PC-9 (cell line): ENCODE data around the gene SLCO1B3. TPM values are rescaled to one million over a fixed set of nuclear protein-coding genes. Genes with fewer than 3 reads are reported as not detected.

Experiments used
- BruUV-seq: library from RNA; stranded (reverse); fragments of 400-500 nt; replicated peaks from 2 replicates; lab custom pipeline; 2021; lab: Mats Ljungman, UMichigan
- CTCF ChIA-PET: fragments of 300-600 bp; sonication (Branson Sonifier 250); formaldehyde crosslinking; loops from one replicate; lab custom pipeline; 2022; ENCODE audit warnings: antibody characterized with exemption; lab: Charles Lee
- POLR2A ChIA-PET: fragments of 300-600 bp; sonication (Branson Sonifier 250); formaldehyde crosslinking; loops from one replicate; lab custom pipeline; 2022; ENCODE audit warnings: antibody characterized with exemption; ENCODE audit not compliant: unreplicated experiment; lab: Charles Lee
- DNase-seq, 2 experiments: peaks; one replicate each; pipeline versions ENCODE4 v3.0.0 to v3.0.0-alpha.2; 2015 to 2022; ENCODE audit warnings: mixed read lengths in 1 of 2
- H2AFZ ChIP-seq: fragments of 200-600 bp; sonication (generic); 2 replicates; pipeline ENCODE4 v1.8.1; 2017; ENCODE audit warnings: antibody characterized with exemption
- H3F3A ChIP-seq: fragments of 200-600 bp; sonication (generic); 2 replicates; pipeline ENCODE4 v1.8.1; 2017; ENCODE audit warnings: antibody characterized with exemption, mild to moderate bottlenecking, low read depth; ENCODE audit not compliant: insufficient read depth
- H3K27ac ChIP-seq: fragments of 200-600 bp; sonication (generic); 2 replicates; pipeline ENCODE4 v1.6.1; 2016; ENCODE audit warnings: mixed run types
- H3K27me3 ChIP-seq: fragments of 200-600 bp; sonication (generic); 2 replicates; pipeline ENCODE4 v1.6.1; 2016; ENCODE audit warnings: low read depth, mixed run types; ENCODE audit not compliant: insufficient read depth
- H3K36me3 ChIP-seq: fragments of 200-600 bp; sonication (generic); 2 replicates; pipeline ENCODE4 v1.6.1; 2016; ENCODE audit warnings: low read depth, mixed run types
- H3K4me1 ChIP-seq: fragments of 200-600 bp; sonication (generic); replicated peaks from 2 replicates; pipeline ENCODE4 v1.6.1; 2016; ENCODE audit warnings: mixed run types; ENCODE audit not compliant: insufficient read depth
- H3K4me2 ChIP-seq: fragments of 200-600 bp; sonication (generic); 2 replicates; pipeline ENCODE4 v1.6.1; 2017; ENCODE audit warnings: mixed run types
- H3K4me3 ChIP-seq: fragments of 200-600 bp; sonication (generic); 2 replicates; pipeline ENCODE4 v1.6.1; 2016; ENCODE audit warnings: mixed run types
- H3K79me2 ChIP-seq: fragments of 200-600 bp; sonication (generic); 2 replicates; pipeline ENCODE4 v1.6.1; 2017; ENCODE audit warnings: low read depth, mixed run types
- H3K9me2 ChIP-seq: fragments of 200-600 bp; sonication (generic); 2 replicates; pipeline ENCODE4 v1.8.1; 2017; ENCODE audit warnings: mild to moderate bottlenecking; ENCODE audit not compliant: insufficient read depth
- H3K9me3 ChIP-seq: fragments of 200-600 bp; sonication (generic); 2 replicates; pipeline ENCODE4 v1.8.1; 2016; ENCODE audit warnings: low read depth; ENCODE audit not compliant: insufficient read depth
- H4K20me1 ChIP-seq: fragments of 200-600 bp; sonication (generic); 2 replicates; pipeline ENCODE4 v1.8.1; 2017; ENCODE audit not compliant: insufficient read depth
- EZH2 ChIP-seq: fragments of 200-600 bp; sonication (generic); IDR thresholded peaks from 2 replicates; pipeline ENCODE4 v1.8.0; 2017; ENCODE audit warnings: antibody characterized with exemption, low read depth
- intact Hi-C: fragments of 100-400 bp; cut with micrococcal nuclease; formaldehyde crosslinking; loops from one replicate; pipeline ENCODE4 v1.10.0; 2022; ENCODE audit not compliant: unreplicated experiment
- total RNA-seq: library from RNA; stranded (reverse); gene quantifications from 2 replicates; pipeline ENCODE4 v1.2.3, GENCODE V29; 2021
- TF ChIP-seq, protein P1 (sequence below): fragments of 200-600 bp; sonication (generic); conservative IDR thresholded peaks from 2 replicates; pipeline ENCODE4 v1.6.1; 2017; ENCODE audit warnings: mixed run types, antibody characterized with exemption, mild to moderate bottlenecking, moderate library complexity

Gene SLCO1B3
- total RNA-seq, 1 experiment from 2014 or later: 37.5 TPM

DNA sequence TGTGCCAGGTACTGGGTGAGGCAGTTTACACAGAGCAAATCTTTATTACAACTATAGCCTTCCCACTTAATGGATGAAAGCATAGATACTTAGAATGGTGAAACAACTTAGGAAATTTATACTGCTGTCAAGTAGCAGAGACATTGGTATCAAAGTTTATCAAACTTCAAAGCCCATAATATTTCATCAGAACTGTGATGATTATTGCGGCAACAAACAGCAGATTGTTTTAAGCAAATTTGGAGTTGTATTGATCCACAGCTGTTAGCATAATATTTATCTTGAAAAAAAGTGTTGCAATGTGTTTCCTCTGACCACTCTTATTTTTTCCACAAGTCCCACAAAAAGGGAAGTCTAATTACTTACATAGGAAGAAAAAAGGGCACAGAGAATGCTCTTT lies 2.0 kb upstream of the SLCO1B3 start:
- no peaks in the 10 kb centered on the region for H4K20me1 ChIP-seq
- no peaks in the 10 kb centered on the region for H3K36me3 ChIP-seq
- H3K4me2 ChIP-seq: no peak overlapping the region
- H3K4me1 ChIP-seq: no peaks in the 10 kb centered on the region
- no TSS peak for BruUV-seq
- H3K27me3 ChIP-seq: no peaks in the 10 kb centered on the region
- H3K9me2 ChIP-seq: no peaks in the 10 kb centered on the region; the same call in none of the 2 replicates
- POLR2A ChIA-PET: no interaction called here
- no peaks in the 10 kb centered on the region for H3F3A ChIP-seq
- no peak for DNase-seq
- no peaks in the 10 kb centered on the region for H3K79me2 ChIP-seq
- TF ChIP-seq, protein P1, sequence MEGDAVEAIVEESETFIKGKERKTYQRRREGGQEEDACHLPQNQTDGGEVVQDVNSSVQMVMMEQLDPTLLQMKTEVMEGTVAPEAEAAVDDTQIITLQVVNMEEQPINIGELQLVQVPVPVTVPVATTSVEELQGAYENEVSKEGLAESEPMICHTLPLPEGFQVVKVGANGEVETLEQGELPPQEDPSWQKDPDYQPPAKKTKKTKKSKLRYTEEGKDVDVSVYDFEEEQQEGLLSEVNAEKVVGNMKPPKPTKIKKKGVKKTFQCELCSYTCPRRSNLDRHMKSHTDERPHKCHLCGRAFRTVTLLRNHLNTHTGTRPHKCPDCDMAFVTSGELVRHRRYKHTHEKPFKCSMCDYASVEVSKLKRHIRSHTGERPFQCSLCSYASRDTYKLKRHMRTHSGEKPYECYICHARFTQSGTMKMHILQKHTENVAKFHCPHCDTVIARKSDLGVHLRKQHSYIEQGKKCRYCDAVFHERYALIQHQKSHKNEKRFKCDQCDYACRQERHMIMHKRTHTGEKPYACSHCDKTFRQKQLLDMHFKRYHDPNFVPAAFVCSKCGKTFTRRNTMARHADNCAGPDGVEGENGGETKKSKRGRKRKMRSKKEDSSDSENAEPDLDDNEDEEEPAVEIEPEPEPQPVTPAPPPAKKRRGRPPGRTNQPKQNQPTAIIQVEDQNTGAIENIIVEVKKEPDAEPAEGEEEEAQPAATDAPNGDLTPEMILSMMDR: no peak
- no peak for TF ChIP-seq EZH2
- intact Hi-C loops: no loop called here
- no peak overlapping the region for H3K4me3 ChIP-seq
- no peak overlapping the region for H2AFZ ChIP-seq
- no peak overlapping the region for H3K27ac ChIP-seq
- CTCF ChIA-PET: no interaction called here
- no peaks in the 10 kb centered on the region for H3K9me3 ChIP-seq

DNA sequence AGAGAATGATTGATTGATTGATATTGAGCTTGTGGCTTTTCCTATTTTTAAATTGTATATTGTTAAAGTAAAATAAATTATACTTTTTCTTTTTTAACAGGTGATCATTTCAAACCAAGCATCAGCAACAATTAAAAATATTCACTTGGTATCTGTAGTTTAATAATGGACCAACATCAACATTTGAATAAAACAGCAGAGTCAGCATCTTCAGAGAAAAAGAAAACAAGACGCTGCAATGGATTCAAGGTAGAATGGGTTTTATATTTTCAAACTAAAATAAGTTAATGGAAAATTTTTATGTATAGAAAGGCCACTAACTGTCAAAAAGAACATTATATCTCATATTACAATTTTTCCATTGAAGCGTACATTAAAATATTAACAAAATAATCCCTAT lies 5.1 kb downstream of the SLCO1B3 start:
- no TSS peak for BruUV-seq
- no peak for DNase-seq
- Histone ChIP-seq H3F3A (no peaks in the 10 kb centered on the region), H3K79me2 (no peaks in the 10 kb centered on the region), H4K20me1 (no peaks in the 10 kb centered on the region), H3K4me2 (no peak overlapping the region), H3K4me1 (no peaks in the 10 kb centered on the region), H3K36me3 (no peaks in the 10 kb centered on the region), H2AFZ (no peak overlapping the region), H3K27me3 (no peaks in the 10 kb centered on the region), H3K27ac (no peak overlapping the region), H3K9me2 (no peaks in the 10 kb centered on the region), H3K9me3 (no peaks in the 10 kb centered on the region), H3K4me3 (no peak overlapping the region)
- TF ChIP-seq EZH2: no peak
- TF ChIP-seq, protein P1: no peak
- POLR2A ChIA-PET: no interaction called here
- CTCF ChIA-PET: no interaction called here
- intact Hi-C loops: no loop called here

DNA sequence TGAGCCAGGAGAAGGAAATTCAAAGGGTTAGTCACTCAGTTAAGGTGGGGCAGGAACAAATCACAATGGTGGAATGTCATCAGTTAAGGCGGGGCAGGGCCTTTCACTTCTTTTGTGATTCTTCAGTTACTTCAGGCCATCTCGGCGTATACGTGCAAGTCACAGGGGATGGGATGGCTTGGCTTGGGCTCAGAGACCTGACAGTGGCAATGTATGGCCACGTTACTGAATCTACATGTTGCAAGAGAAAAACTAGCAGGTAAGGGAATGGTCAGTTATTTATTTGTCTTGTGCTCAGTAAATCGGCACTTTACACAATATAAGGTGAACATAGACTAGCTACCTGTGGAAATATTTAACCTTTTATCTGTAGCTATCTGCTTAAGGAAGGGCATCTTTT lies 11.9 kb downstream of the SLCO1B3 start:
- peaks cover 7% of the 10 kb centered on the region; the same call in 1 of the 2 replicates for H3K4me1 ChIP-seq
- POLR2A ChIA-PET: interaction anchor here (0.6 to 0.8 kb wide), 2 partner anchors 34 to 106 kb away, joined by 3 to 4 read pairs; no protein-coding TSS in a partner anchor
- no peaks in the 10 kb centered on the region for H3K9me2 ChIP-seq
- intact Hi-C loops: loop anchor here (5.0 kb wide), 2 partner anchors 250 to 835 kb away; partner anchors contain the start of gene LDHB
- H3F3A ChIP-seq: no peaks in the 10 kb centered on the region
- TF ChIP-seq, protein P1: no peak
- no peak for TF ChIP-seq EZH2
- peak overlapping the region; percentile 41 for H3K4me3 ChIP-seq
- peak overlapping the region; percentile 41; the same call in 1 of the 2 replicates for H2AFZ ChIP-seq
- no TSS peak for BruUV-seq
- peak overlapping the region; percentile 64 for H3K27ac ChIP-seq
- peak overlapping the region; percentile 57 for H3K4me2 ChIP-seq
- no peaks in the 10 kb centered on the region for H3K79me2 ChIP-seq
- H3K36me3 ChIP-seq: no peaks in the 10 kb centered on the region
- CTCF ChIA-PET: no interaction called here
- DNase-seq: peak; percentile 64 to 82
- H4K20me1 ChIP-seq: no peaks in the 10 kb centered on the region
- H3K9me3 ChIP-seq: no peaks in the 10 kb centered on the region
- H3K27me3 ChIP-seq: no peaks in the 10 kb centered on the region
